Motor neuron (in vitro differentiated cells): ENCODE measurements around the gene ARID5A. TPM values are rescaled to one million over a fixed set of nuclear protein-coding genes. Genes with fewer than 3 reads are reported as not detected.
A peak's percentile ranks its signal among the peaks of the same experiment; 100 is the strongest.
"Not testable (repeated sequence)": the region's sequence is repeated elsewhere in the genome, so short reads cannot be mapped to it uniquely, and the experiment has no call there.

Experiments used
- ATAC-seq, 8 experiments: fragments of 200-7000 bp; cut with Tn5 transposase; replicated peaks in 6 of 8; 2 replicates each; pipeline ENCODE4 v1.8.0; 2021; ENCODE audit warnings: mild to moderate bottlenecking in 8 of 8, moderate library complexity in 8 of 8
- H3K27ac ChIP-seq, 2 donors: fragments of 250-450 bp; sonication (Bioruptor Pico); 2 replicates each; pipeline ENCODE4 v1.9.0; 2021; ENCODE audit warnings: antibody characterized with exemption in 2 of 2, mild to moderate bottlenecking in 2 of 2, moderate library complexity in 1 of 2
- H3K4me1 ChIP-seq, 2 donors: fragments of 250-450 bp; sonication (Bioruptor Pico); replicated peaks in 1 of 2; 2 replicates each; pipeline ENCODE4 v1.6.1; 2021; ENCODE audit warnings: antibody characterized with exemption in 2 of 2, mild to moderate bottlenecking in 2 of 2, moderate library complexity in 1 of 2
- H3K4me3 ChIP-seq, 5 donors: fragments of 250-450 bp; sonication (Bioruptor Pico); 2 replicates each; pipeline ENCODE4 v1.9.0; 2021; ENCODE audit warnings: antibody characterized with exemption in 5 of 5, mild to moderate bottlenecking in 5 of 5, moderate library complexity in 4 of 5
- WGBS, 10 experiments: fragments of 450-650 bp; shearing (Covaris generic); methylation state at CpG; one replicate each; pipeline ENCODE4 v1.0.0; 2022; 5-methylcytosine and 5-hydroxymethylcytosine counted together
- in situ Hi-C, 9 experiments: fragments of 400-800 bp; cut with MboI; loops; one replicate each; pipeline ENCODE4 v1.15.0; 2021; ENCODE audit warnings: low sequenced_read_pairs in 9 of 9, low pct_unique_long_range_greater_than_20kb in 2 of 9; ENCODE audit not compliant: unreplicated experiment in 9 of 9
- total RNA-seq, 8 experiments: library from RNA; unstranded; fragments of 300-600 nt; gene quantifications; 2 replicates each; pipeline versions ENCODE4 v1.2.3 to v1.2.4, GENCODE V29; 2022

Gene ARID5A
- total RNA-seq, 8 experiments from 2014 or later, result 1.5 to 24.0 (median 3.0) TPM

GRCh38 chr2:96552315-96553175, 16.0 kb downstream of the ARID5A start:
- WGBS, 10 experiments, result 70 to 100% (median 100%) methylated on average over 1 to 2 of the region's 18 CpGs; no CpG with 5 or more reads in 7 of the 10 experiments
- ATAC-seq, result peak in 1 of 8 experiments; percentile 40
- Histone ChIP-seq H3K4me1 (peaks cover 3 to 6% of the 10 kb centered on the region in 2 donors), H3K27ac (no peak overlapping the region), H3K4me3 (no peak overlapping the region)
- in situ Hi-C loops, result no loop called here

DNA sequence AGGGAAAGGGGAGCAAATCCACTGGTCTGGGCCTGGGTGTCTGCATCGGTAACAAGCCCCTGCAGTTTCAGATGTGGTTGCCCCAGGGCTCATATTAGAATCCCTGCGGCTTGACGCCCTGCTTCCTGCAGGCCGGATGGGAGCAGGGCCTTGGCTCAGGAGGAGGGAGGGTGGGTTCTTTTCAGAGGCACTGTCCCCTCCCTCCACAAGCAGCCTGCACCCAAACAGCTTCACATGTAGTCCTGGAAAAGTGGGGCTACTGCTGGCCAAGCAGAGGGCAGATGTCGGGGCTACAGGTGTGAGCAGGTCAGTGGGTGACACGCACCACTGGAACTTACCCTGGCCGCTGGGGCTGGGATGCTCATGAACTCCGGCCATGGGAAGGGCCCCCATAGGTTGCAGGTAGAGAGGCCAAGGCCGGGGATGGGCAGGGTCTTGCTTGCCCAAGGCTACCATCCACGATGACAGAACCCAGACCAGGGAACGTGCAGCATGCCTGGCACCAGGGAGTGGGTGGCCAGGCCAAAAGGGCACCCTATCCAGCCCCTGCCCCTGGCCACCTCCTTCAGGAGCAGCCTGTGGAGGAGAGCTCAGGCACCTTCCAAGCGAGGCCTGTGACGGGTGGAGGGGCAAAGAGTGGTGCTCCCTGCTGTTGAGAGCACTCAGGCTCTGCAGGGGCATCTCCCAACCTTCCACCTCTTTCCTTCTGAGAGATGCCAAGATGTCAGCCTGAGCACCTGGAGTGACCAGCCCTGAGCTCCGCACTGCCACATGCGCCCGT, 16.8 kb downstream of the ARID5A start:
- Histone ChIP-seq H3K4me3 (no peak overlapping the region), H3K27ac (no peak overlapping the region), H3K4me1 (no peaks in the 10 kb centered on the region)
- in situ Hi-C loops, result no loop called here
- ATAC-seq, result no peak
- 89 to 96% (median 91%) methylated on average over 3 to 6 of the region's 16 CpGs; no CpG with 5 or more reads in 7 of the 10 experiments for WGBS, 10 experiments

- ATAC-seq, in situ Hi-C loops: not testable (repeated sequence)
- WGBS, 10 experiments, result 50 to 100% methylated on average over 1 to 2 of the region's 9 CpGs; no CpG with 5 or more reads in 8 of the 10 experiments
Measured at GRCh38 chr2:96553957-96554292, 17.4 kb downstream of the ARID5A start.

GRCh38 chr2:96554293-96555145, 18.0 kb downstream of the ARID5A start:
- in situ Hi-C loops, result no loop called here
- no peaks in the 10 kb centered on the region for H3K4me1 ChIP-seq
- WGBS, 10 experiments, result 0 to 100% (median 10%) methylated on average over 1 to 5 of the region's 35 CpGs; no CpG with 5 or more reads in 3 of the 10 experiments
- H3K4me3 ChIP-seq, result no peak overlapping the region
- ATAC-seq, result peak; percentile 40 to 76 (median 57)
- H3K27ac ChIP-seq, result no peak overlapping the region

More at GRCh38 chr2:96553957-96554292, 17.4 kb downstream of the ARID5A start:
- not testable (repeated sequence) for H3K27ac ChIP-seq, H3K4me3 ChIP-seq, H3K4me1 ChIP-seq

DNA sequence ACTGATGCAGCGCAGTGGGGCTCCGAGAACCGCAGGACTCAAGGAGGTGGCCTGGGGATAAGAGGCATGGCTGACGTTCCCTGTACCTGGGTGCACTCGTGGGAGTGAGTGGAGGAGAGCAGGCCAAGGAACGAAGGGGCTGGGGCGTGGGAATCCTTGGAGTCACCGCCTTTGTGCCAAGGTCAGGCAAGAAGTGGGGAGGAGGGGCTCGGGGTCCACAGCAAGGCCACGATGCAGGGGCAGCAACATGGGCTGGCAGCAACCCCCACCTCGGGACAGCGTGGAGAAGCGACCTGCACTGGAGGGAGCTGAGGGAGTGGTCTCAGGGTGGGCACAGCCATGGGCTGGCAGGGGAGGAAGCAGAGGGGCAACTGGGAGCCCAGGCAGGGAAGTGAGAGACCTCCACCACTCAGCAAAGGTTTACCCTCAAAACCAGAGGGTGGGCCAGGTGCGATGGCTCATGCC, 18.6 kb downstream of the ARID5A start:
- WGBS, 10 experiments, result 74 to 100% (median 92%) methylated on average over 1 to 6 of the region's 14 CpGs; no CpG with 5 or more reads in 6 of the 10 experiments
- Histone ChIP-seq H3K4me1 (no peaks in the 10 kb centered on the region), H3K27ac (no peak overlapping the region), H3K4me3 (no peak overlapping the region)
- in situ Hi-C loops, result no loop called here
- no peak for ATAC-seq

DNA sequence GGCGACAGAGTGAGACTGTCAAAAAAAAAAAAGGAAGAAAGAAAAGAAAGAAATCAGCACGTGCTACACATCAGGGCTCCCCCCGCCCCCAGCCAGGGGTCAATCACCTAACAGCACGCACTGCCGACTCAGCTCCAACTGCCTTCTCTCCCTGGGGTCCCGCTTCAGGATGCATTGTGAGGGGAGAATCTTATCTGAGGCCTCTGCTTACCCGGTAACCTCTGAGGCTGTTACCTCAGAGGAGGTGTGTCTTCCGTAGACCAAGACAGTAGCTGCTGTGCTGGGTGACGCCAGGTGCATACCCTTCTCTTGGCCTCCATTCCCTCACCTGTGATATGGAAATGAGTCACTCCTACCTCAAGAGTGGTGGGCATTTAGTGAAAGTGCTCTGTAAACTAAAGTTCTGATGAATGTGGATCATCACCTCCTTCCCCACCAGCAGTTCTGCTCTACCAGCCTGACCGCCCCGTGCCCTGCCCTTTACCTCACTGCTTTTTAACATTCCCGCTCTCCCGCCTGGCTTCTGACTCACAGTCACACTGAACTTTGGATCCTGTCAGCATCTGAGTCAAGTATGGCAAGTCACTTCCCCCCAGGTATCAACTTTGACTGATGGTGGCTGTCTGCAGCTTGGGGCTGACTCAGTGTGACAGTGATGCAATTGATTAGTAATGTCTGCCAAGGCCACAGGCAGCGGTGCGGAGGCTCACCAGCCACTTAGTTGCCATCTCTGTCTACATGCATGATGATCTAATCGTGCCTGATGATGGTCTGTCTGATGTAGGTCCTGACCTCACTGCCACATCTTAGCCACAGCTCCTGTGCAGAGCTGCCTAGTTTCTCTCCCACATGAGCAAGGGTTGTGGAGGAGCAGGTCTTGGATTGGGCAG, 20.1 kb downstream of the ARID5A start:
- WGBS, 10 experiments, result 41 to 100% (median 83%) methylated on average over 1 to 6 of the region's 16 CpGs; no CpG with 5 or more reads in 2 of the 10 experiments
- Histone ChIP-seq H3K4me3 (no peak overlapping the region), H3K4me1 (no peaks in the 10 kb centered on the region), H3K27ac (no peak overlapping the region)
- in situ Hi-C loops, result no loop called here
- peak in 6 of 8 experiments; percentile 18 to 82 (median 60) for ATAC-seq

- in situ Hi-C loops, ATAC-seq, H3K27ac ChIP-seq, H3K4me1 ChIP-seq, H3K4me3 ChIP-seq: not testable (repeated sequence)
- WGBS, 10 experiments, result 90% methylated on average over 5 of the region's 6 CpGs; no CpG with 5 or more reads in 9 of the 10 experiments
Measured at GRCh38 chr2:96557421-96557820, 20.9 kb downstream of the ARID5A start.

DNA sequence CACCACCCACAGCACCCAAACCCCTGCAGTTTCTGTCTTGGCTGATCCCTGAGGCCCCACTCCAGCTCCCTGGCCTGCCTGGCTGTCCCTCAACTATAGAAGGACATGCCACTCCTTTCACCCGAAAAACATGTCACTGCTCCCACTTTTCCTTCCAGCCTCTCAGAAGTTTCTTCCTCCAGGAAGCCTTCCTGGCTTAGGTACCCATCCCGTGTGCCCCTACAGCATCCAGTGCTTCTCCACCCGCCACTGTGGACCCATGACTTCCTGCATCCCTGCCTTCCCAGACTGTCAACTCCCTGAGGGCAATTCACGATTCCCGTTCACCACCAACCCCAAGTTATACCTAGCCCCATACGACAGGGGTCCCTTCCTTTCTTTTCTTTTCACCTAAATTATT, 21.5 kb downstream of the ARID5A start:
- in situ Hi-C loops, result no loop called here
- Histone ChIP-seq H3K27ac (no peak overlapping the region), H3K4me3 (no peak overlapping the region), H3K4me1 (no peaks in the 10 kb centered on the region)
- ATAC-seq, result no peak
- 60 to 100% (median 90%) methylated on average over 1 to 6 of the region's 6 CpGs; no CpG with 5 or more reads in 4 of the 10 experiments for whole genome bisulfite sequencing, 10 experiments

DNA sequence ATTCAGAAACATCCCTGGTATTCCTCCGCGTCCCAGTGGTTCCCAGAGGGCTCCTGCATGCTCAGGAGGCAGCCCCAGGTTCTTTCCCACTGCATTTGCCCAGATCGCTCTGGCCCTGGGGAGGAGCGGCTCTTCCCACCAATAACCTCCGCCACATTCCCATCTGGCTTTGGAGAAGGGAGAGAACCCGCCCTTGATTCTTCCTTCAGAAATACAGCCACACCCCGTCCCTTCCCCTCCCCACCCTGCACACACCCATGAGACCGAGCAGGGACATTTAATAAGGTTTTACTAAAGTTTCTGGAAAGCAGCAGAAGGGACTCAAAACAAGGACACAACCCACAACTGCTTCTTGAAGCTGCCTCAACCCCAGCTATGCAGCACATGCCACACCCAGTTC, 21.9 kb downstream of the ARID5A start:
- in situ Hi-C loops, result no loop called here
- no peak overlapping the region for H3K4me3 ChIP-seq
- ATAC-seq, result peak in 2 of 8 experiments; percentile 6 to 72
- H3K4me1 ChIP-seq, result no peaks in the 10 kb centered on the region
- H3K27ac ChIP-seq, result no peak overlapping the region
- 60 to 100% (median 96%) methylated on average over 1 to 4 of the region's 8 CpGs; no CpG with 5 or more reads in 4 of the 10 experiments for WGBS, 10 experiments

DNA sequence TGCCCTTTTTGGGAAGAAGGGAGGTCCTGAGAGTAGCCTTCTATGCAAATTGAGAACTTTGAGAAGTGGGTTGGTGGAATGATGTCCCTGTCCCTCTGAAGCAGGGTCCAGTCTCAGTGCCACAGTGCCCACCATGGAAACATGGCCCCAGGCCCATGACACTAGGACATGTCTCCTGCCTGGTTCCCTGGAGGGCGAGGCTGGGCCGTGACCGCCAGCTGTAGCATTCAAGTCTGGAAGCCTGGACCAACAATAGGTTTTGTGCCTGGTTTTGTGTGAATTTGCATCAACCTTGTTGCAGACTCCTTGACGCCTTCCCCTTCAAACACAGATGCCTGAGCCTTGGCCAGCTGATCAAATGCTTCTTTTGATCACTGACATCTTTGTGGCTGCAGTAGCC, 27.5 kb downstream of the ARID5A start:
- Histone ChIP-seq H3K27ac (no peak overlapping the region), H3K4me3 (no peak overlapping the region), H3K4me1 (peaks cover 0 to 8% of the 10 kb centered on the region in 2 donors)
- ATAC-seq, result no peak
- 40 to 79% methylated on average over 1 to 2 of the region's 4 CpGs; no CpG with 5 or more reads in 8 of the 10 experiments for WGBS, 10 experiments
- in situ Hi-C loops, result no loop called here

- in situ Hi-C loops, result no loop called here
- Histone ChIP-seq H3K4me1 (peaks cover 0 to 8% of the 10 kb centered on the region in 2 donors), H3K4me3 (no peak overlapping the region), H3K27ac (no peak overlapping the region)
- WGBS, 10 experiments, result 17 to 73% (median 57%) methylated on average over 1 to 2 of the region's 3 CpGs; no CpG with 5 or more reads in 7 of the 10 experiments
- no peak for ATAC-seq
Measured at GRCh38 chr2:96564563-96564962, 28.0 kb downstream of the ARID5A start.
